Liver (tissue), 9 donors: ENCODE measurements around the gene HACL1. TPM values are rescaled to one million over a fixed set of nuclear protein-coding genes. Genes with fewer than 3 reads are reported as not detected.

ENCODE experiments used
- DNase-seq: peaks from one replicate; pipeline ENCODE4 v3.0.0-alpha.2; 2017; ENCODE audit warnings: low spot score
- H3K27ac ChIP-seq, 2 donors: one replicate each; pipeline ENCODE4 v1.7.0; 2013; ENCODE audit warnings: inconsistent platforms in 2 of 2, low read length in 2 of 2, control low read depth in 1 of 2, low read depth in 1 of 2, mild to moderate bottlenecking in 1 of 2
- H3K27me3 ChIP-seq, 4 donors: one replicate each; pipeline versions ENCODE4 v1.6.1 to v1.7.0; 2013; ENCODE audit warnings: low read length in 3 of 4, inconsistent platforms in 1 of 4, mild to moderate bottlenecking in 1 of 4, moderate library complexity in 1 of 4; ENCODE audit not compliant: control insufficient read depth in 4 of 4, insufficient read depth in 4 of 4
- H3K36me3 ChIP-seq, 4 donors: one replicate each; pipeline versions ENCODE4 v1.6.1 to v1.7.0; 2013; ENCODE audit warnings: low read length in 3 of 4, mild to moderate bottlenecking in 3 of 4, low read depth in 1 of 4, moderate library complexity in 1 of 4; ENCODE audit not compliant: control insufficient read depth in 4 of 4, insufficient read depth in 3 of 4
- H3K4me1 ChIP-seq, 4 donors: one replicate each; pipeline versions ENCODE4 v1.6.1 to v1.7.0; 2013; ENCODE audit warnings: low read length in 3 of 4, mild to moderate bottlenecking in 3 of 4, moderate library complexity in 1 of 4; ENCODE audit not compliant: control insufficient read depth in 4 of 4, insufficient read depth in 4 of 4
- H3K4me3 ChIP-seq, 3 donors: one replicate each; pipeline versions ENCODE4 v1.6.1 to v1.7.0; 2013; ENCODE audit warnings: low read length in 3 of 3, control low read depth in 1 of 3, low read depth in 1 of 3, mild to moderate bottlenecking in 1 of 3
- H3K9ac ChIP-seq, 2 donors: one replicate each; pipeline ENCODE4 v1.7.0; 2013; ENCODE audit warnings: low read length in 2 of 2, mild to moderate bottlenecking in 2 of 2, moderate library complexity in 2 of 2, control low read depth in 1 of 2, low read depth in 1 of 2
- H3K9me3 ChIP-seq, 4 donors: one replicate each; pipeline versions ENCODE4 v1.6.1 to v1.7.0; 2013; ENCODE audit warnings: low read length in 3 of 4; ENCODE audit not compliant: control insufficient read depth in 4 of 4
- EGR1 ChIP-seq, 2 donors: IDR thresholded peaks; 2 replicates each; pipeline ENCODE4 v1.6.1; 2016 to 2018; ENCODE audit warnings: antibody characterized with exemption in 2 of 2, low read depth in 2 of 2
- FOXA1 ChIP-seq: IDR thresholded peaks from 2 replicates; pipeline ENCODE4 v1.6.1; 2016; ENCODE audit warnings: antibody characterized with exemption
- FOXA2 ChIP-seq: IDR thresholded peaks from 2 replicates; pipeline ENCODE4 v1.6.1; 2016; ENCODE audit warnings: antibody characterized with exemption
- GABPA ChIP-seq, 2 donors: IDR thresholded peaks in 1 of 2; conservative IDR thresholded peaks in 1 of 2; 2 replicates each; pipeline ENCODE4 v1.6.1; 2016; ENCODE audit warnings: antibody characterized with exemption in 2 of 2, mild to moderate bottlenecking in 1 of 2, moderate library complexity in 1 of 2
- HNF4A ChIP-seq, 2 donors: conservative IDR thresholded peaks; 2 replicates each; pipeline ENCODE4 v1.6.1; 2016; ENCODE audit warnings: antibody characterized with exemption in 2 of 2, mild to moderate bottlenecking in 2 of 2
- HNF4G ChIP-seq: IDR thresholded peaks from 2 replicates; pipeline ENCODE4 v1.6.1; 2016; ENCODE audit warnings: antibody characterized with exemption
- JUND ChIP-seq, 2 donors: IDR thresholded peaks; 2 replicates each; pipeline ENCODE4 v1.6.1; 2016; ENCODE audit warnings: antibody characterized with exemption in 2 of 2
- NR2F2 ChIP-seq: IDR thresholded peaks from 2 replicates; pipeline ENCODE4 v1.6.1; 2016; ENCODE audit warnings: antibody characterized with exemption
- RAD21 ChIP-seq, 2 donors: IDR thresholded peaks; 2 replicates each; pipeline ENCODE4 v1.6.1; 2016; ENCODE audit warnings: antibody characterized with exemption in 2 of 2, mild to moderate bottlenecking in 2 of 2
- RXRA ChIP-seq, 2 donors: IDR thresholded peaks; 2 replicates each; pipeline ENCODE4 v1.6.1; 2017 to 2018; ENCODE audit warnings: antibody characterized with exemption in 2 of 2, mild to moderate bottlenecking in 1 of 2
- SP1 ChIP-seq: IDR thresholded peaks from 2 replicates; pipeline ENCODE4 v1.6.1; 2018; ENCODE audit warnings: antibody characterized with exemption, mild to moderate bottlenecking
- TAF1 ChIP-seq: conservative IDR thresholded peaks from 2 replicates; pipeline ENCODE4 v1.6.1; 2016; ENCODE audit warnings: antibody characterized with exemption, mild to moderate bottlenecking
- YY1 ChIP-seq: IDR thresholded peaks from 2 replicates; pipeline ENCODE4 v1.6.1; 2016; ENCODE audit warnings: antibody characterized with exemption, mild to moderate bottlenecking
- WGBS: extraction: QIAGEN DNeasy Blood & Tissue Kit; methylation state at CpG from one replicate; pipeline ENCODE4 v1.1.7; 2013; 5-methylcytosine and 5-hydroxymethylcytosine counted together
- polyA plus RNA-seq, 2 donors: library from polyadenylated mRNA; stranded (reverse) in 1 of 2; unstranded in 1 of 2; fragments of 200-250 nt in 1 of 2; fragments of >200 nt in 1 of 2; fragmentation: Nextera tagmentation in 1 of 2; extraction: Ambion mirVana in 1 of 2; gene quantifications; one replicate each; pipeline versions ENCODE4 v1.2.1 to v1.2.3, GENCODE V29; 2013 to 2015
- total RNA-seq, 2 donors: library from RNA; depleted of rRNA; stranded (reverse); fragments of >200 nt; gene quantifications; one replicate each; pipeline ENCODE4 v1.2.3, GENCODE V29; 2014
- TF ChIP-seq, protein P1 (sequence below): IDR thresholded peaks from 2 replicates; pipeline ENCODE4 v1.6.1; 2016; ENCODE audit warnings: antibody characterized with exemption
- TF ChIP-seq, protein P2 (sequence below): IDR thresholded peaks from 2 replicates; pipeline ENCODE4 v1.6.1; 2016; ENCODE audit warnings: antibody characterized with exemption, mild to moderate bottlenecking
- TF ChIP-seq, protein P3 (sequence below): IDR thresholded peaks from 2 replicates; pipeline ENCODE4 v1.6.1; 2016; ENCODE audit warnings: antibody characterized with exemption
- TF ChIP-seq, protein P4 (sequence below): IDR thresholded peaks from 2 replicates; pipeline ENCODE4 v1.6.1; 2016; ENCODE audit warnings: antibody characterized with exemption
- TF ChIP-seq, protein P5 (sequence below): fragments of 150-350 bp; IDR thresholded peaks from 2 replicates; pipeline ENCODE4 v1.5.1; 2017; ENCODE audit warnings: improper control_type of control experiment, low read depth, low read length; ENCODE audit not compliant: missing input control
- donor health status: healthy.
- donor health status: healthy.
- donor health status: healthy.
- donor health status: healthy.
- donor health status: healthy.

Gene HACL1
- total and polyA plus RNA-seq, 4 donors: 13.4 to 46.9 (median 32.2) TPM

DNA sequence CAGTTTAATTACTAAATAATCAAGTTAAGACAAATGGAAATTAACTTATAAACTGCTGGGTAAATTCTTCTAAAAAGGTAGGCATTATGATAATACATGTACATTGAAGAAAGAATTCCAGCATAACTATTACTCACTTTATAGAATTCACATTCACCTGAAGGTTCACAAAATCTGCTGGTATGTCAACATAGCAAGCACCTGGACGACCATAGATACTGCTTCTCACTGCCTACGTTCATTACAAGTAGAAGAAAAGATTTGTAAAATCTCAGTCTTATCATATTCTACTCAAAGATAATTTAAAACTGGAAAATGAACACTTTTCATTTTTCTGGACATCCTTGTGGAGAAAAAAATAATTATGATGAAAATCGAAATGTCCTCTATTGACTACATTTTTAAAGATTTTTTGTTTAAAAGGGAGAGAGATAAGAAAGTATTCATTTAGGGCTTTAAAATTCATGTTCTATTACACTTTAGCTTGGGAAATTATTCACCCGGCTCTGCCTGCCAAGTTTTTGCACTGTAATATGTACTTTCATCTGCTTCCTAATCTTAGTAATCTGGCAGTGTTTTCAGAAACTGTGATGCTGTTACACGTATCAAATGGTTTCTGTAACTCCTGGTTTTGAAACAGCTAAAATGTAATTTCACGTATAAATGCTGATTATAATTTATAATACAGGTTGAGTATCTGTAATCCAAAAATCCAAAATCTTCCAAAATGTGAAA lies 16.1 kb downstream of the HACL1 start:
- H3K27ac ChIP-seq: peak overlapping the region; percentile 60 to 78
- TF ChIP-seq, protein P1, sequence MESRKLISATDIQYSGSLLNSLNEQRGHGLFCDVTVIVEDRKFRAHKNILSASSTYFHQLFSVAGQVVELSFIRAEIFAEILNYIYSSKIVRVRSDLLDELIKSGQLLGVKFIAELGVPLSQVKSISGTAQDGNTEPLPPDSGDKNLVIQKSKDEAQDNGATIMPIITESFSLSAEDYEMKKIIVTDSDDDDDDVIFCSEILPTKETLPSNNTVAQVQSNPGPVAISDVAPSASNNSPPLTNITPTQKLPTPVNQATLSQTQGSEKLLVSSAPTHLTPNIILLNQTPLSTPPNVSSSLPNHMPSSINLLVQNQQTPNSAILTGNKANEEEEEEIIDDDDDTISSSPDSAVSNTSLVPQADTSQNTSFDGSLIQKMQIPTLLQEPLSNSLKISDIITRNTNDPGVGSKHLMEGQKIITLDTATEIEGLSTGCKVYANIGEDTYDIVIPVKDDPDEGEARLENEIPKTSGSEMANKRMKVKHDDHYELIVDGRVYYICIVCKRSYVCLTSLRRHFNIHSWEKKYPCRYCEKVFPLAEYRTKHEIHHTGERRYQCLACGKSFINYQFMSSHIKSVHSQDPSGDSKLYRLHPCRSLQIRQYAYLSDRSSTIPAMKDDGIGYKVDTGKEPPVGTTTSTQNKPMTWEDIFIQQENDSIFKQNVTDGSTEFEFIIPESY: no peak
- TF ChIP-seq SP1: peak; percentile 15
- no peak for TF ChIP-seq FOXA1
- no peak for TF ChIP-seq JUND (IDR thresholded peaks at IDR 0.05)
- TF ChIP-seq EGR1 (IDR thresholded peaks at IDR 0.05; ENCODE audit: low read depth in 2 of 2): no peak
- TF ChIP-seq RAD21 (IDR thresholded peaks at IDR 0.05): peak in 1 of 2 donors; percentile 15
- peak; percentile 23 for TF ChIP-seq YY1
- TF ChIP-seq, protein P2, sequence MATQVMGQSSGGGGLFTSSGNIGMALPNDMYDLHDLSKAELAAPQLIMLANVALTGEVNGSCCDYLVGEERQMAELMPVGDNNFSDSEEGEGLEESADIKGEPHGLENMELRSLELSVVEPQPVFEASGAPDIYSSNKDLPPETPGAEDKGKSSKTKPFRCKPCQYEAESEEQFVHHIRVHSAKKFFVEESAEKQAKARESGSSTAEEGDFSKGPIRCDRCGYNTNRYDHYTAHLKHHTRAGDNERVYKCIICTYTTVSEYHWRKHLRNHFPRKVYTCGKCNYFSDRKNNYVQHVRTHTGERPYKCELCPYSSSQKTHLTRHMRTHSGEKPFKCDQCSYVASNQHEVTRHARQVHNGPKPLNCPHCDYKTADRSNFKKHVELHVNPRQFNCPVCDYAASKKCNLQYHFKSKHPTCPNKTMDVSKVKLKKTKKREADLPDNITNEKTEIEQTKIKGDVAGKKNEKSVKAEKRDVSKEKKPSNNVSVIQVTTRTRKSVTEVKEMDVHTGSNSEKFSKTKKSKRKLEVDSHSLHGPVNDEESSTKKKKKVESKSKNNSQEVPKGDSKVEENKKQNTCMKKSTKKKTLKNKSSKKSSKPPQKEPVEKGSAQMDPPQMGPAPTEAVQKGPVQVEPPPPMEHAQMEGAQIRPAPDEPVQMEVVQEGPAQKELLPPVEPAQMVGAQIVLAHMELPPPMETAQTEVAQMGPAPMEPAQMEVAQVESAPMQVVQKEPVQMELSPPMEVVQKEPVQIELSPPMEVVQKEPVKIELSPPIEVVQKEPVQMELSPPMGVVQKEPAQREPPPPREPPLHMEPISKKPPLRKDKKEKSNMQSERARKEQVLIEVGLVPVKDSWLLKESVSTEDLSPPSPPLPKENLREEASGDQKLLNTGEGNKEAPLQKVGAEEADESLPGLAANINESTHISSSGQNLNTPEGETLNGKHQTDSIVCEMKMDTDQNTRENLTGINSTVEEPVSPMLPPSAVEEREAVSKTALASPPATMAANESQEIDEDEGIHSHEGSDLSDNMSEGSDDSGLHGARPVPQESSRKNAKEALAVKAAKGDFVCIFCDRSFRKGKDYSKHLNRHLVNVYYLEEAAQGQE: no peak
- peak in 1 of 2 donors; percentile 10 for TF ChIP-seq GABPA (IDR thresholded peaks at IDR 0.05 in 1 of 2, conservative IDR thresholded peaks at IDR 0.05 in 1 of 2)
- TF ChIP-seq, protein P3, sequence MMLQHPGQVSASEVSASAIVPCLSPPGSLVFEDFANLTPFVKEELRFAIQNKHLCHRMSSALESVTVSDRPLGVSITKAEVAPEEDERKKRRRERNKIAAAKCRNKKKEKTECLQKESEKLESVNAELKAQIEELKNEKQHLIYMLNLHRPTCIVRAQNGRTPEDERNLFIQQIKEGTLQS: no peak
- TF ChIP-seq RXRA (IDR thresholded peaks at IDR 0.05): peak in 1 of 2 donors; percentile 34
- TF ChIP-seq, protein P4, sequence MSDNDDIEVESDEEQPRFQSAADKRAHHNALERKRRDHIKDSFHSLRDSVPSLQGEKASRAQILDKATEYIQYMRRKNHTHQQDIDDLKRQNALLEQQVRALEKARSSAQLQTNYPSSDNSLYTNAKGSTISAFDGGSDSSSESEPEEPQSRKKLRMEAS: no peak
- TF ChIP-seq NR2F2: no peak
- TF ChIP-seq HNF4G: no peak
- TF ChIP-seq FOXA2: peak; percentile 22
- TF ChIP-seq, protein P5, sequence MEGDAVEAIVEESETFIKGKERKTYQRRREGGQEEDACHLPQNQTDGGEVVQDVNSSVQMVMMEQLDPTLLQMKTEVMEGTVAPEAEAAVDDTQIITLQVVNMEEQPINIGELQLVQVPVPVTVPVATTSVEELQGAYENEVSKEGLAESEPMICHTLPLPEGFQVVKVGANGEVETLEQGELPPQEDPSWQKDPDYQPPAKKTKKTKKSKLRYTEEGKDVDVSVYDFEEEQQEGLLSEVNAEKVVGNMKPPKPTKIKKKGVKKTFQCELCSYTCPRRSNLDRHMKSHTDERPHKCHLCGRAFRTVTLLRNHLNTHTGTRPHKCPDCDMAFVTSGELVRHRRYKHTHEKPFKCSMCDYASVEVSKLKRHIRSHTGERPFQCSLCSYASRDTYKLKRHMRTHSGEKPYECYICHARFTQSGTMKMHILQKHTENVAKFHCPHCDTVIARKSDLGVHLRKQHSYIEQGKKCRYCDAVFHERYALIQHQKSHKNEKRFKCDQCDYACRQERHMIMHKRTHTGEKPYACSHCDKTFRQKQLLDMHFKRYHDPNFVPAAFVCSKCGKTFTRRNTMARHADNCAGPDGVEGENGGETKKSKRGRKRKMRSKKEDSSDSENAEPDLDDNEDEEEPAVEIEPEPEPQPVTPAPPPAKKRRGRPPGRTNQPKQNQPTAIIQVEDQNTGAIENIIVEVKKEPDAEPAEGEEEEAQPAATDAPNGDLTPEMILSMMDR: no peak
- peak; percentile 24 to 64 for TF ChIP-seq HNF4A (conservative IDR thresholded peaks at IDR 0.05)
- TF ChIP-seq TAF1: no peak
- WGBS: 37% methylated on average over 6 of the region's 6 CpGs
- H3K27me3 ChIP-seq: no peaks in the 10 kb centered on the region
- no peak overlapping the region for H3K4me3 ChIP-seq
- DNase-seq: no peak
- no peaks in the 10 kb centered on the region for H3K9me3 ChIP-seq
- H3K36me3 ChIP-seq: peaks cover 6 to 32% (median 22%) of the 10 kb centered on the region in 4 donors
- H3K9ac ChIP-seq: peak overlapping the region; percentile 41 to 60
- peaks cover 0 to 7% (median 2%) of the 10 kb centered on the region in 4 donors for H3K4me1 ChIP-seq
